K562 (cell line): ENCODE results near the gene PES1. TPM values are rescaled to one million over a fixed set of nuclear protein-coding genes. Genes with fewer than 3 reads are reported as not detected.

Source experiments
- ATAC-seq: fragments of 200-7000 bp; cut with Tn5 transposase; 3 replicates; pipeline ENCODE4 v1.9.1; 2020; ENCODE audit warnings: moderate library complexity
- BruUV-seq: library from RNA; stranded (reverse); fragments of 400-500 nt; replicated peaks from 2 replicates; lab custom pipeline; 2021; lab: Mats Ljungman, UMichigan
- CTCF ChIA-PET: fragments of 300-600 bp; formaldehyde crosslinking; extraction: SDS; loops from one replicate; lab custom pipeline; 2021; ENCODE audit warnings: low intra/inter-chr PET ratio; lab: Yijun Ruan, JAX
- POLR2A ChIA-PET: fragments of 300-600, 350-650 bp; sonication (Branson Sonifier 250); formaldehyde crosslinking; extraction: SDS; loops from one replicate; lab custom pipeline; 2021; ENCODE audit warnings: antibody characterized with exemption, inconsistent platforms; lab: Yijun Ruan, JAX
- DNase-seq, 4 experiments: peaks; one replicate each; pipeline versions ENCODE4 v3.0.0 to v3.0.0-alpha.2; 2011 to 2018; ENCODE audit warnings: low spot score in 3 of 4, mixed read lengths in 3 of 4; ENCODE audit errors: extremely low read depth in 1 of 4
- FAIRE-seq: peaks from 2 replicates; lab custom pipeline; 2011; peaks lifted over from hg19 to GRCh38; lab: Jason Lieb, UNC
- H2AFZ ChIP-seq: 2 replicates; pipeline ENCODE4 v1.6.0; 2011; ENCODE audit warnings: low read depth, low read length, control low read depth, inconsistent platforms
- H3K27ac ChIP-seq: fragments of 200-600 bp; 3 replicates; pipeline ENCODE4 v1.8.0; 2011; ENCODE audit warnings: low read depth, mild to moderate bottlenecking, control low read depth, inconsistent platforms, low read length, moderate library complexity, mixed read lengths; ENCODE audit errors: extremely low read depth
- H3K27me3 ChIP-seq, 2 experiments: fragments of 300-600 bp in 1 of 2; 2 replicates in 1 of 2; 3 replicates in 1 of 2; pipeline versions ENCODE4 v1.6.0 to v1.8.0; 2011; ENCODE audit warnings: inconsistent platforms in 2 of 2, low read length in 2 of 2, mild to moderate bottlenecking in 1 of 2, mixed read lengths in 1 of 2, moderate library complexity in 1 of 2; ENCODE audit not compliant: control insufficient read depth in 2 of 2, insufficient read depth in 2 of 2
- H3K36me3 ChIP-seq: fragments of 300-600 bp; 3 replicates; pipeline ENCODE4 v1.8.0; 2011; ENCODE audit warnings: mild to moderate bottlenecking, low read length, inconsistent platforms; ENCODE audit not compliant: control insufficient read depth, insufficient read depth
- H3K4me1 ChIP-seq, 2 experiments: fragments of 200-600 bp in 1 of 2; replicated peaks in 1 of 2; 2 replicates in 1 of 2; 3 replicates in 1 of 2; pipeline versions ENCODE4 v1.5.1 to v1.8.0; 2011; ENCODE audit warnings: inconsistent platforms in 2 of 2, low read length in 2 of 2, mild to moderate bottlenecking in 1 of 2, mixed read lengths in 1 of 2, moderate library complexity in 1 of 2; ENCODE audit not compliant: control insufficient read depth in 2 of 2, insufficient read depth in 2 of 2
- H3K4me2 ChIP-seq: 2 replicates; pipeline ENCODE4 v1.6.1; 2011; ENCODE audit warnings: low read length, control low read depth, inconsistent platforms, mixed read lengths; ENCODE audit not compliant: insufficient read depth
- H3K4me3 ChIP-seq: fragments of 200-600 bp; sonication (generic), shearing (Covaris generic); 2 replicates; pipeline ENCODE4 v1.5.1; 2016; ENCODE audit warnings: control low read depth, inconsistent platforms
- H3K79me2 ChIP-seq: fragments of 200-600 bp; 3 replicates; pipeline ENCODE4 v1.8.0; 2011; ENCODE audit warnings: low read length, inconsistent platforms; ENCODE audit not compliant: control insufficient read depth, insufficient read depth
- H3K9ac ChIP-seq, 2 experiments: 2 replicates each; pipeline versions ENCODE4 v1.6.0 to v1.6.1; 2011; ENCODE audit warnings: low read depth in 2 of 2, low read length in 2 of 2, control low read depth in 1 of 2, inconsistent platforms in 1 of 2, mild to moderate bottlenecking in 1 of 2, mixed read lengths in 1 of 2; ENCODE audit not compliant: insufficient read depth in 1 of 2
- H3K9me1 ChIP-seq: one replicate; pipeline ENCODE4 v1.6.0; 2011; ENCODE audit warnings: inconsistent platforms, mild to moderate bottlenecking, low read length, moderate library complexity; ENCODE audit not compliant: control insufficient read depth, insufficient read depth
- H3K9me3 ChIP-seq: replicated peaks from 2 replicates; pipeline ENCODE4 v1.5.1; 2011; ENCODE audit warnings: low read depth, low read length, inconsistent platforms; ENCODE audit not compliant: control insufficient read depth, insufficient read depth
- H4K20me1 ChIP-seq: replicated peaks from 2 replicates; pipeline ENCODE4 v1.6.1; 2011; ENCODE audit warnings: low read length, inconsistent platforms, mixed read lengths; ENCODE audit not compliant: control insufficient read depth, insufficient read depth
- FOXP1 ChIP-seq: sonication (generic); formaldehyde crosslinking; IDR thresholded peaks from 2 replicates; pipeline ENCODE4 v1.8.0; 2022; ENCODE audit warnings: mild to moderate bottlenecking, missing genetic modification reagents
- MAFK ChIP-seq: IDR thresholded peaks from 2 replicates; pipeline ENCODE4 v1.6.1; 2011; ENCODE audit warnings: low read length, improper control_type of control experiment
- SLC30A9 ChIP-seq: fragments of 250-450 bp; sonication (Bioruptor Pico); IDR thresholded peaks from 2 replicates; pipeline ENCODE4 v1.8.0; 2022; ENCODE audit warnings: mild to moderate bottlenecking, moderate library complexity
- TAL1 ChIP-seq: fragments of 450-650 bp; IDR thresholded peaks from 2 replicates; pipeline ENCODE4 v1.6.1; 2016; ENCODE audit warnings: mild to moderate bottlenecking
- WGBS: fragments of 100-300 bp; shearing (Covaris generic); methylation state at CpG from one replicate; pipeline ENCODE4 v1.1.6; 2016; ENCODE audit warnings: low coverage, mixed read lengths; ENCODE audit not compliant: insufficient coverage; ENCODE audit errors: missing lambda C conversion rate; 5-methylcytosine and 5-hydroxymethylcytosine counted together
- in situ Hi-C: fragments of 300-500 bp; cut with MboI; formaldehyde crosslinking; loops from 4 replicates; pipeline ENCODE4 v1.15.0; 2018; ENCODE audit warnings: inconsistent platforms, mixed read lengths
- intact Hi-C: fragments of 100-400 bp; cut with micrococcal nuclease; formaldehyde crosslinking; loops from 2 replicates; pipeline ENCODE4 v1.14.2; 2022
- polyA plus RNA-seq, 8 experiments: library from polyadenylated mRNA; depleted of rRNA in 4 of 8; stranded (reverse) in 5 of 8; unstranded in 3 of 8; fragments of >200 nt; fragmentation: Nextera tagmentation in 2 of 8; fragmentation: Illumina TruSeq in 1 of 8; extraction: Ambion mirVana in 2 of 8; extraction: Trizol in 1 of 8; gene quantifications; 2 replicates each; pipeline versions ENCODE4 v1.2.1 to v1.2.3, GENCODE V29; 2011 to 2014; ENCODE audit warnings: inconsistent platforms in 1 of 8, missing spikeins in 1 of 8
- total RNA-seq, 7 experiments: library from RNA; depleted of rRNA in 6 of 7; stranded (reverse); fragments of >200 nt in 6 of 7; fragmentation: Illumina TruSeq in 2 of 7; extraction: Trizol in 2 of 7; gene quantifications; 2 replicates each; pipeline versions ENCODE4 v1.2.1 to v1.2.3, GENCODE V29; 2011 to 2021; ENCODE audit warnings: low replicate concordance in 1 of 7

The PES1 gene
- total and polyA plus RNA-seq, 9 of the 15 experiments (the other 6 are each of a cell fraction or from before 2014, with no cell fraction given), result 6.5 to 158 (median 94.3) TPM

DNA sequence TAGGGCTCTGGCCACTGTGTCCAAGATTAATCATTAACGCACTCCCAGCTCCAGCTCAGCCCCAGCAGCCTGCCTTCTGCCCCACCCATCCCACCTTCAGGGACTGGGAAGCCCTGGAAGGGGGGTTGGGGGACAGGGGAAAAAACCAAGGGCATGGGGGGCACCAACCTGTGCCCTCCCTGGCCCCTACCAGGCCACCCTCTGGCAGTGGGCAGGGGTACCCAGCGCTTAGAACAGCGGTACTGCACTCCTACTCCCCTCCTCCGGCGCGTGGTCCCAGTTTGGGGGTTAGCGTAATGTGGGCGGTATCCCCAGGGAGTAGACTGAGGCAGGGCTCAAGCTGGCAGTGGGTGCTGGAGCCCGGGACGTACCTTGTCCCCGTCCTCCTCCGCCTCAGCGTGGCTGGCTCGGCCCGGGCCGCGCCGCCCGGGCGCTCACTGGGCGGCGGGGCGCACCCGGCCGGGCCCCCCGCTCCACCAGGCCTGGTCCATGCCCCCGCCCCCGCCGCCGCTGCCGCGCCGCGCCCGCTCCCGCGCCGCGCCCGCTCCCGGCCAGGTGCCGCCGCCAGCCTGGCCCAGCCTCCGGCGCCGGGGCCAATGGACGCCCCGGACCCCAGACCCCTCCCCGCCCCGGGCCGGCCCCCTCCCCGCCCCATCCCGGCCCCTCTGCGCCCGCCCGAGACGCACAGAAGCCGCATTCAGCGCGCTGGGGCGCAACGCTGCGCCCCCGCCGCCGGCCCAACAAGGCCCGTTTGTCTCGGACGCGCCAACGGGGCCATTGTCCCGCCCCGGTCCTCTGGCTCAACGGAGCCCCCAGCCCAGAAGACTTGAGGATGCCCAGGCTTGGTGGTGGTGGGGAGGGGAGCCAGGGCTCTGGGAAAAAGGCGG is 17.4 kb downstream of the PES1 start, which contains the start of gene GAL3ST1 (continued):
- TF ChIP-seq SLC30A9 (no peak), TAL1 (no peak)
- TF ChIP-seq, all 486 proteins: peak for 2

- H3K4me3 ChIP-seq, result no peak overlapping the region
- no peak overlapping the region for H3K9ac ChIP-seq
- H3K4me1 ChIP-seq, result peaks cover 0 to 12% of the 10 kb centered on the region in 2 experiments; a peak in 2 of 5 replicates
- H3K9me3 ChIP-seq, result no peaks in the 10 kb centered on the region
- H4K20me1 ChIP-seq, result no peaks in the 10 kb centered on the region; the same call in none of the 2 replicates
- no peaks in the 10 kb centered on the region for H3K9me1 ChIP-seq
- H3K4me2 ChIP-seq, result no peak overlapping the region
- peaks cover 0 to 17% of the 10 kb centered on the region in 2 experiments; a peak in 3 of 5 replicates for H3K27me3 ChIP-seq
- WGBS, result 49% methylated on average over 3 of the region's 7 CpGs
- no TSS peak for BruUV-seq
- in situ Hi-C loops, result no loop called here
- TF ChIP-seq FOXP1 (CRISPR knock-in tag), result no peak
- TF ChIP-seq MAFK, result no peak
- no peak for DNase-seq
- ChIA-PET POLR2A (interaction anchor here (0.6 to 1.7 kb wide), 5 partner anchors 10 to 492 kb away, joined by 3 to 5 read pairs (median 3); partner anchors contain the start of gene PES1), CTCF (no interaction called here)
- no peak overlapping the region for H3K27ac ChIP-seq
- intact Hi-C loops, result no loop called here
- no peak for ATAC-seq
- FAIRE-seq, result no peak
- H3K79me2 ChIP-seq, result no peaks in the 10 kb centered on the region
- H3K36me3 ChIP-seq, result peaks cover 33% of the 10 kb centered on the region; the same call in 1 of the 3 replicates
- H2AFZ ChIP-seq, result no peak overlapping the region
Observed at GRCh38 chr22:30573594-30574094, 18.1 kb downstream of the PES1 start.
